ENCODE data around the gene PLEKHA4.
"Not testable (repeated sequence)": the region's sequence is repeated elsewhere in the genome, so short reads cannot be mapped to it uniquely, and the experiment has no call there.

PLEKHA4 gene, protein sequence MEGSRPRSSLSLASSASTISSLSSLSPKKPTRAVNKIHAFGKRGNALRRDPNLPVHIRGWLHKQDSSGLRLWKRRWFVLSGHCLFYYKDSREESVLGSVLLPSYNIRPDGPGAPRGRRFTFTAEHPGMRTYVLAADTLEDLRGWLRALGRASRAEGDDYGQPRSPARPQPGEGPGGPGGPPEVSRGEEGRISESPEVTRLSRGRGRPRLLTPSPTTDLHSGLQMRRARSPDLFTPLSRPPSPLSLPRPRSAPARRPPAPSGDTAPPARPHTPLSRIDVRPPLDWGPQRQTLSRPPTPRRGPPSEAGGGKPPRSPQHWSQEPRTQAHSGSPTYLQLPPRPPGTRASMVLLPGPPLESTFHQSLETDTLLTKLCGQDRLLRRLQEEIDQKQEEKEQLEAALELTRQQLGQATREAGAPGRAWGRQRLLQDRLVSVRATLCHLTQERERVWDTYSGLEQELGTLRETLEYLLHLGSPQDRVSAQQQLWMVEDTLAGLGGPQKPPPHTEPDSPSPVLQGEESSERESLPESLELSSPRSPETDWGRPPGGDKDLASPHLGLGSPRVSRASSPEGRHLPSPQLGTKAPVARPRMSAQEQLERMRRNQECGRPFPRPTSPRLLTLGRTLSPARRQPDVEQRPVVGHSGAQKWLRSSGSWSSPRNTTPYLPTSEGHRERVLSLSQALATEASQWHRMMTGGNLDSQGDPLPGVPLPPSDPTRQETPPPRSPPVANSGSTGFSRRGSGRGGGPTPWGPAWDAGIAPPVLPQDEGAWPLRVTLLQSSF

DNA sequence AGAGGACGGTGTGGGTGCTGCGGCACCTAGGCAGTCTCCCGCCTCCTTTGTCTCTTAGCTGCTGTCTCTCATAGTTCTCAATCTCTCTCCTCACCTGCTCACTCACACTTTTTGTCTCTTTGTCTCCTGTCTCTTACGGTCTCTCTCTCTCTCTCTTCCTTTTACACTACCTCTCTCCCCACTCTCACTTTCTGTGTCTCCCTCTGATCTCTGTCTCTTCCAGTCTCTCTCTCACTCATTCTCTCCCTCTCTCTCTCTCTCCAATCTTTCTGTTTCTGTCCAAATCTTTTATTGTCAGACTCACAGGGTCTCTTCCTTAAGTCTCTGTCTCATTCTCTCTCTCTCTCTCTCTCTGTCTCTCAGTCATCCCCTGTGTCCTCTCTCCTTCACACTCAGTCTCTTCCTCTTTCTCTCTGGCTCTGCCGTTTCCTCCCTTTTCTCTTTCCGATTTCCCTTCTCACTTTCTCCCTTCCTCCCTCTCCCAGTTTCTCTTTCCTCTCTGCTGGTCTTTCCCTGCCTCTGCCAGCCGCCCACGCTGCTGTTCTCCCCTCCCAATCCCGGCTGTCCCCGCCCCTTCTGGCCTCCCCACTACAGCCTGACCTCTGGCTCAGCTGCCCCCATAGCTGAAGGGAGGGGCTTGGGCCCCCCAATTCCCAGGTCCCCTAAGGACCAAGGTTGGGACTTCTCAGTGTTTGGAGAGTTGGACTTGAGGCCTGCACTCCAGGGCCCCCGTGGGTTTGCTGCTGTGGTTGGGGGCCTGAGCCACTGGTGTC, at the start of gene PLEKHA4:
Gene PLEKHA4, minus strand, starts transcription at position 504 of the 773 bp plus-strand sequence. CDS start 997 bp downstream, outside the sequence.
- no peak for DNase-seq (ENCODE audit: low spot score)

DNA sequence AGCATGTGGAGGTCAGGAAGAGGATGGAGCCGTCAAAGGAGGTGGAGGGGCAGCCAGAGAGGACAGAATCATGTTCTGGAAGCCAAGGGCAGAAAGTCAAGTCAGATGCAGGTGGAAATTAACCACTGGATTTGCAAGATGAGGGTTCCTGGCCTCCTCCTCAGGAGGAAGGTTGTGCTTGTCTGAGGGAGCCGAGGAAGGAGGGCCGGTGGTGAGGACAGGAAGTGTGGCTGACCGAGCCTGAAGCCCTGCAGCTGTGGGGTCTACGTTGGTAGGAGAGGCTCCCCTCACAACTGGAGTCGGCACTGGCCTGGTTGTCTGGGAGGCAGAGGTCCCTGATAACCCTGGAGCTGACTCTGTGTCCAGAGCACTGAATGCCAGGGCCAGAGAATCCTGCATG, 49.7 kb upstream of the PLEKHA4 start:
- no peak for DNase-seq (ENCODE audit: low spot score)

DNA sequence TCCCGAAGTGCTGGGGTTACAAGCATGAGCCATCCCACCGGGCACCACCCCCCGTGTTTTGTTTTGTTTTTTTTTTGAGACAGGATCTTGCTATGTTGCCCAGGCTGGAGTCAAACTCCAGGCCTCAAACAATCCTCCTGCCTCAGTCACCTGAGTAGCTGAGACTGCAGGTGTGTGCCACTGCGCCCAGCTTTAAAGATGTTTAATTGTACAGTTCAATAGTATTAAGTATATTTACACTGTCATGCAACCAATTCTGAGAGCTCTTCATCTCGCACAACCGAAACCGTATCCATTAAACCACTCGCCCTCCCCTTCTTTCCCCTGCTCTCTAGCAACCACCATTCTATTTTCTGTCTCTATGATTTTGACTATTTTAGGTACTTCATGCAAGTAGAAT, 47.3 kb upstream of the PLEKHA4 start:
- no peak for DNase-seq (ENCODE audit: low spot score)

DNA sequence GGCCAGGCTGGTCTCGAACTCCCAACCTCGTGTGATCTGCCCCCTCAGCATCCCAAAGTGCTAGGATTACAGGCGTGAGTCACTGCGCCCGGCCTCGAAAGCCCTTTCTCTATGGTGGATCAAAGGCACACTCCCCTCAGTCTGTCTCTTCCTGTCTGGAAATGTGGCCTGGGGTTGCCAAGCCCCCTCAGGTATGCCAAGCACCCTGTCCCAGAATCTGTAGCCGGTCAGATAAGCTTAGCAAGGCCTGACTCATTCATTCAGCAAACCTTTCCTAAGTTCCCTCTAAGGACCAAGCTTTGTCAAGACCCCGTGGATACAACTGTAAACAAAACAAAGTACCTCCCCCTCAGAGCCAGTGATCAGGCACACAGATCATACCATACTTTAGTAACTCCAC, 45.8 kb upstream of the PLEKHA4 start:
- DNase-seq (ENCODE audit: low spot score), result no peak

DNA sequence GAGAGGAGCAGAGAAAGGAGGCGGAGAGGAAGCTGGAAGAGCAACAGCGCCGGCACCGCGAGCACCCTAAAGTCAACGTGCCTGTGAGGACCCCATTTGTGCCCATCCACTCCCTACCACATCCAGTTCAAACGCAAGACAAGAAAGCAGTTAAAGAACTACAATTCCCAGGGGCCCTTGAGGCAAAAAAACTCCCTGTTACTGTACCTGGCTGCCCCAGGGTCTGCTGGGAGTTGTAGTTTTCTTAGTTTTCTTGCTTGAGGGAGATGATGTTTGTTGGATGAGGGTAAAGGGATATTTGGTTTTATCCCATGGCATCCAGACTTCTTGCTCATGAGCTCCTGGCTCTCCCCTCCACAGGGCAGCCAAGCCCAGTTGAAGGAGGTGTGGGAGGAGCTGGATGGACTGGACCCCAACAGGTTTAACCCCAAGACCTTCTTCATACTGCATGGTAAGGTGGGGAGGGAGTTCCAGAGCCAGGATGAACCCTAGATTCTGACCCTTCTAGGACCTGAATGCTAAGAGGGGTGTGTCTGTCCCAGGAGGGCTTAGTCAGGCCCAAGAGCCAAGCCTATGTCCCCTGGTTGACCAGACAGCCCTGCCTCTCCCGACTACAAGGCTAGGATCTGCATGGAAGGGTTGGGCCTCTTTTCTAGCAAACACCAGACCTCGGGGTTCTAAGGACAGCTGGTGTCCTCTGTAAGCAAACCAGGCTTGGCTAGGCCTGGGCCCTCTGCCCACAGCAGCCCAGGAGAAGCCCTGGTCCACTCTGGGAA, 44.9 kb upstream of the PLEKHA4 start:
- DNase-seq (ENCODE audit: low spot score), result no peak

DNA sequence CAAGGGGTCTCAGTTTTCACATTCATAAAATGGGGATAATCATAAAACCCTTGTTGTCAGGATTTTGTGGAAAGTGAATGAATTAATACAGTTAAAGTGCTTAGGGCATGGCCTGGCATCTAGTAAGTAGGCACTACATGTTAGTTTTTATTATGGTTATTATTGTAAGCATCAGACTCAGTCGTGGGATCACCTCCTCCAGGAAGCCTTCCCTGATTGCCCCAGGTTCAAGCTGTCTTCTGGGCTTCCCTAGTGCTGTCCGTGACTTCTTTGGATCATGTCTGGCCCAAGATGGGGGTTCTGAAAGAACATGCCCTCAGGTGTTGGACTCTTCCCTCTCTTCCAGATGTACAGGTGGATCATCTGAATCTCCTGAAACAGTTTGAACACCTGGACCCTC, 42.4 kb upstream of the PLEKHA4 start:
- no peak for DNase-seq (ENCODE audit: low spot score)

DNA sequence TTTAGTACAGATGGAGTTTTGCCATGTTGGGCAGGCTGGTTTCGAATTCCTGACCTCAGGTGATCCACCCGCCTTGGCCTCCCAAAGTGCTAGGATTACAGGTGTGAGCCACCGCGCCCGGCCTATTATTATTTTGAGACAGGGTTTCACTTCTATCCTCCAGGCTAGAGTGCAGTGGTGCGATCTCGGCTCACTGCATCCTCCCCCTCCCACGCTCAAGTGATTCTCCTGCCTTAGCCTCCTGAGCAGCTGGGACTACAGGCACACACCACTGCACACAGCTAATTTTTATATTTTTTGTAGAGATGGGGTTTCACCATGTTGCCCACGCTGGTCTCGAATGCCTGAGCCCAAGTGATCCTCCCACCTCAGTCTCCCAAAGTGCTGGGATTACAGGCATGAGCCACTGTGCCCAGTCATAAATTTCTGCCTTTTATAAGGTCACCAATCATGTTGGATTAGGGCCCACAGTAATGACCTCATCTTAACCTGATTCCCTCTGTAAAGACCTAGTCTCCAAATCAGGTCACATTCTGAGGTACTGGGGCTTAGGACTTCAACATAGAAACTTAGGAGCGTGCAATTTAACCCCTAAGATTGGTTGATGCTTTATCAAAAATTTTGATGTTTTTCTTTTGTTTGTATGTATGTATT, 41.1 kb upstream of the PLEKHA4 start:
- not testable (repeated sequence) for DNase-seq (ENCODE audit: low spot score)

DNA sequence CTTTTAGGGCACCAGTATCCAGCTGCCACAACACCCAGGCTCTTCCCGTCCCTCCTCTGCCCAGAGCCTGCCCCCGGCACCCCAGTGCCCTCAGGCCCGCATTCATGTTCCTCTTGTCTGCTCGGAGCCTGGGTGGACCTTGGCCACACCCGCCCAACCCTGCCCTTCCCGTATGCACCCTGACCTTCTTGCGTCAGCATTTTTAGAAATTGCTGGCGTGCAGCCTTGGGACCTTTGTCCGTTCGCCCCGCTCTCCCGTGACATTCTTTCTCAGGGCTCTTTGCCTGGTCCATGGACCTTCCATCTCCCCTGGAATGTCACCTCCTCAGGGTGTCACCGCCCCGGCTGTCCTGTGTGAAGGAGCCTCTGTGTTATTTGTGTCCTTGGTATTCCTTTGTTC, 39.3 kb upstream of the PLEKHA4 start:
- peak; percentile 57 for DNase-seq (ENCODE audit: low spot score)

DNA sequence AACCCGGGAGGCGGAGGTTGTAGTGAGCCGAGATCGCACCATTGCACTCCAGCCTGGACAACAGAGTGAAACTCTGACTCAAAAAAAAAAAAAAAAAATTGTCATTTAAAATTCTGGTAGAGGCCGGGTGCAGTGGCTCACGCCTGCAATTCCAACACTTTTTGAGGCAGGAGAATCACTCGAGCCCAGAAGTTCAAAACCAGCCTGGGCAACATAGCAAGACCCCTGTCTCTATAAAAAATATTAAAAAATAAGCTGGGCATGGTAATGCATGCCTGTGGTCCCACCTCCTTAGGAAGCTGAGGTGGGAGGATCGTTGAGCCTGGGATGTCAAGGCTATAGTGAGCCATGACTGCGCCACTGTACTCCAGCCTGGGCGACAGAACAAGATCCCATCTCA, 37.9 kb upstream of the PLEKHA4 start:
- DNase-seq (ENCODE audit: low spot score), result no peak

DNA sequence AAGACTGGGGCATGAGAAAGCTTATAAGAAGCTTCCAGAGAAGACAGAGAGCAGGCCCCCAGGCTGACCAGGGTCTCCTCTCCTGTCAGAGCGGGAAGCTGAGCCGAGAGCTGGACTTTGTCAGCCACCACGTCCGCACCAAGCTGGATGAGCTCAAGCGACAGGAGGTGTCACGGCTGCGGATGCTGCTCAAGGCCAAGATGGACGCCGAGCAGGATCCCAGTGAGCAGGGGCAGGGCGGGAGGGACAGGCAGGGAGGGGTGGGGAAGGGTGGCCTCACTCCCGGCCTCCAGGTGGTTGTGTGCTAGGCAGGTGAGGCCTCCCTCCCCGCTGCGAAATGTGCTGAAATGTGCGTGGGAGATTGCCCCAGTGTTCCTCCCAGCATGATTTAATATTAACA, 37.2 kb upstream of the PLEKHA4 start:
- no peak for DNase-seq (ENCODE audit: low spot score)

DNA sequence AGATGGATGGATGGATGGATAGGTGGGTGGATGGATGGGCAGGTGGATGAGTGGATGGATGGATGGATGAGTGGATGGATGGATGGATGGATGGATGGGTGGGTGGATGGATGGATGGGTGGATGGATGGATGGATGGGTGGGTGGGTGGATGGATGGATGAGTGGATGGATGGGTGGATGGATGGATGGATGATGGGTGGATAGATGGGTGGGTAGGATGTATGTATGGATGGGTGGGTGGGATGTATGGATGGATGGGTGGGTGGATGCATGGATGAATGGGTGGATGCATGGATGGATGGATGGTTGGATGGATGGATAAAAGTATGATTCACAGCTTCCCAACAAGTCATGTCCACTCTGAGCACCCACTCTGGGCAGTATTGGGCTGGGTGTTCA, 35.4 kb upstream of the PLEKHA4 start:
- DNase-seq (ENCODE audit: low spot score), result not testable (repeated sequence)

DNA sequence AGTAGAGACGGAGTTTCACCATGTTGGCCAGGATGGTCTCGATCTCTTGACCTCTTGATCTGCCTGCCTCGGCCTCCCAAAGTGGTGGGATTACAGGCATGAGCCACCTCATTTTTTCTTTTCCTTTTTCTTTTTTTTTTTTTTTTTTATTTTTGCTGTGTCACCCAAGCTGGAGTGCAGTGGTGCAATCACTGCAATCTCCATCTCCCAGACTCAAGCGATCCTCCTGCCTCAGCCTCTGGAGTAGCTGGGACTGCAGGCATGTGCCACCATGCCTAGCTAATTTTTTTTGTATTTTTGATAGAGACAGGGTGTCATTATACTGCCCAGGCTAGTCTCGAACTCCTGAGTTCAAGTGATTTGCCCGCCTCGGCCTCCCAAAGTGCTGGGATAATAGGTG, 33.9 kb upstream of the PLEKHA4 start:
- not testable (repeated sequence) for DNase-seq (ENCODE audit: low spot score)

DNA sequence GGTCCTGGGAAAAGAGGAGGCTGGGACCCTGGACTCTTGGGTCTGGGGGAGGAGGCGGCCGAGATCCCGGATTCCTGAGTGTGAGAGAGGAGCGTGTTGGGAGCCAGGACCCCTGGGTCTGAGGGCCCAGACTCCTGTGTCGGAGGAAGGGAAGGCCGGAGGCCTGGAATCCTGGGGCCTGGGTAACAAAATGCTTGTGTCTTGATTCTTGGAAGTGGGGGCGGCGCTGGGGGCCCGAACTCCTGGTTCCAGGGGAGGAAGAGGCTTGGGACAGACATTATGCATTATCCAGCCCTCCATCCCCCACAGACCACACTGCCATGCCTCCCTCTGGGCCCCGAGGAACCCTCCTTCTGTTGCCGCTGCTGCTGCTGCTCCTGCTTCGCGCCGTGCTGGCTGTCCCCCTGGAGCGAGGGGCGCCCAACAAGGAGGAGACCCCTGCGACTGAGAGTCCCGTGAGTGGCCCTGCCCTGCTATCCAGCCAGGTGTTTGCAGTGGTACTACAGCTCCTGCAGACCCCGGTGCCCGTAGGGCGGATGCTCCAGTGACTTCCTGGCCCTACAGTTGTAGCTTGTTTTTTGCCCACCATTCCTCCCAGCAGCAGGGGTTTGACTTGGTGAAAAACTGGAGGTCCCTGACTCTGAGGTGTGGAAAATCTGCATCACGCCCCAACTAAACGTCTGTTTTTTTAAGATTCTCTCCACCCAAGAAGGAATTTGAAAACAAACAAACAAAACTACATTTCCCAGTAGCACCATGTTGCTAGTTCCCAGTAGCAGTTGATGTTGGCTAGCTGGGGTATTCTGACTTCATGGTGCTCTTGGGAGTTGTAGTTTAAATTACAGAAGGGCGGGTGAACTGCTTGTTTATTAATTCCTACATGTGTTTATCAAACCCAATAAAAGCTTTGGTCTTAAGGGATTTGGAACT, 32.3 kb upstream of the PLEKHA4 start:
- peak; percentile 55 for DNase-seq (ENCODE audit: low spot score)

DNA sequence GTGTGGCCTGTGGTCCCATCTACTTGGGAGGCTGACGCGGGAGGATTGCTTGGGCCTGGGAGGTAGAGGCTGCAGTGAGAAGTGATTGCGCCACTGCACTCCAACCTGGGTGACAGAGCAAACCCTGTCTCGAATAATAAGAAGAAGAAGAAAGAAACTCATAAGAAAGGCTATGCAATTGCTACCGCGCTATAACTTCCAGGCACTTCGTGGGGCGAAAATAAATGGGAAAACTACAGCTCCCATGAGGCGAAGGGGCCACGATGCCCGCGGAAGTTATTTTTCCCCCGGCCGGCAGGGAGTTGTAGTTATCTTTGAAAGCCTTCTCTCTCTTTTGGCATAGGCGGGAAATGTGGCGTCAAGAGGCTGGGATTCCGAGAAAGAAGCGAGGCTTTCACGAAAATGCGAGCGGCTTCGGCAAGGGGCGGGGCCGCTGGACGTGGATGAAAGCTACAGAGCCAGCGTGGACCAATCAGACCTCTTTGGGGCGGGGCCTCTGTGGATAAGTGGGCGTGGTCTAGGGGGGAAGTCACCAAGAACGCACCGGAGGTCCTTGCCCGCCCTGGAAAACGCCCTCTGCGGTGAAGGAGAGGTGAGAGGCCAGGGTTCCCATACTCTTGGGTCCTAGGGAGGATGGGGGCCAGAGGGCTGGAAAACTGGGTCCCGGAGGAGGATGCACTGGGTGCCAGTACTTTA, 31.5 kb upstream of the PLEKHA4 start, which contains the start of gene NUCB1:
Gene NUCB1, plus strand, starts transcription at position 532 of the 696 bp plus-strand sequence. CDS start 485 bp downstream, outside the sequence.
- DNase-seq (ENCODE audit: low spot score), result peak; percentile 94

DNA sequence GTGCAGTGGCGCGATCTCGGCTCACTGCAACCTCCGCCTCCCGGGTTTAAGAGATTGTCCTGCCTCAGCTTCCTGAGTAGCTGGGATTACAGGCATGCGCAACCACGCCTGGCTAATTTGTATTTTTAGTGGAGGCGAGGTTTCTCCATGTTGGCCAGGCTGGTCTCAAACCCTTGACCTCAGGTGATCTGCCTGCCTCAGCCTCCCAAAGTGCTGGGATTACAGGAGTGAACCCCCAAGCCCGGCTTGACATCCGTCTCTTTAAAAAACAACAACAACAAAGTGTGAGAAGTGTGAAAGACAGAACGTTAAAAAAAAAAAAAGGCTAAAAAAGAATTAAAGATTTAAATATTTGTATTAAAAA, 31.0 kb upstream of the PLEKHA4 start:
- DNase-seq (ENCODE audit: low spot score), result not testable (repeated sequence)

DNA sequence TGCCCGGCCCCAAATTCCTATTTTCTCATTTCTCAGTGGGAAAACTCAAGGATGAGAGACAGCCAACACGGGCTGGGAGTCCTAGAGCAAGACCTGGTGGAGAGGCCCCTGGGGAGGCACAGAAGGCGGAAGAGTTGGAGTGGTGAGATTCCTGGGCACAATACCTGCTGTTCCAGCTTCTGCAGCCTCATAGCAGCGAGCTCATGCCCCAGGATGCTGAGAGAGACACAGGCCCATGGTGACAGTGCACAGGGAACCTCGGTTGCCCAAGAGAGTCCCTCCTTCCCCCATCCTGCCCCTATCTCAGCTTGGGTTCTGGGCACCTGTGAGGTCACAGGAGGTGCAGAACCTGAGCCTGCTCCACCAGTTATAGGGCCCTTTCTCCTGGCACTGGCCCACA, 28.8 kb upstream of the PLEKHA4 start:
- DNase-seq (ENCODE audit: low spot score), result no peak

DNA sequence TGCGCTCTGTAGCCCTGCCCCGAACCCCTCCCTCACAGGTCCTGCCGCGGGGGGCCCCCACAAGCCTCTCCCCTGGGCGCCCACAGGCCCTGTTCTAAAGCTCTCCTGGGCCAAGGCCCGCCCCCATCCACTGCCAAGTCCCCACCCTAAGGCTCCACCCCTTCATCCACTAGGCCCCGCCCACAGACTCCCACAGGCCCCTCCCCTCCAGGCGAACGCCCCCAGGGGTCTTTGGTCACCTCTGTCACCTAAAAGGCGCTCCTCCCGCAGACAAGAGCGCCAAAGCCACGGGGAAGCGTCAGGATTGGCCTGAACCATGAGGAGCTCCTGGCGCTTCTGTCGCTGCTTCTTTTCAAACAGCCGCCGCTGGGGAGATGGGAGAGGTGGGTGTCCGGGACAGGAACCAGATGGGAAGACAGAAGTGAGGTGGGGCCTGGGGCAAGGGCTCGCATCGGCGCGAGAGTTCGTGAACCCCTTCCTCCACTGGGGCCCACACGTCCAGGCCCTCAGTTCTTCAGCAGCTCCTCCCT, 27.8 kb upstream of the PLEKHA4 start:
- no peak for DNase-seq (ENCODE audit: low spot score)

DNA sequence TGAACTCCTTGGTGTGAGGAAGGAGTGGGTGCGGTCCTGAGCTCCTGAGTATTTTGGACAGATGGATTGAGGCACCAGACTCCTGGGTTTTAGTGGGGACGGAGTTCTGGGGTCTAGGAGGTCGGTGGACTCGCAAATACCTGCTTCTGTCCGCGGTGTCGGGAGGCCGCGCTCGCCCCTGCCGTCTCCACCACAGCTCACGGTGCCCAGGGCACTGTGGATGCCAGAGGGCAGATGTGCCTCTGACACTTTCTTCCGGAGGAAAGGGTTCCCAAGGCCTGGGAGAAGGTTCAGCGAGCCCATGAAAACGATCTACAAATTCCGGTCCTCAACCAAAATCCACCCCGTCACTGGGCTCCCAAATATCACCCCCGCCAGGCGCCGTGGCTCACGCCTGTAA, 26.8 kb upstream of the PLEKHA4 start:
- no peak for DNase-seq (ENCODE audit: low spot score)

DNA sequence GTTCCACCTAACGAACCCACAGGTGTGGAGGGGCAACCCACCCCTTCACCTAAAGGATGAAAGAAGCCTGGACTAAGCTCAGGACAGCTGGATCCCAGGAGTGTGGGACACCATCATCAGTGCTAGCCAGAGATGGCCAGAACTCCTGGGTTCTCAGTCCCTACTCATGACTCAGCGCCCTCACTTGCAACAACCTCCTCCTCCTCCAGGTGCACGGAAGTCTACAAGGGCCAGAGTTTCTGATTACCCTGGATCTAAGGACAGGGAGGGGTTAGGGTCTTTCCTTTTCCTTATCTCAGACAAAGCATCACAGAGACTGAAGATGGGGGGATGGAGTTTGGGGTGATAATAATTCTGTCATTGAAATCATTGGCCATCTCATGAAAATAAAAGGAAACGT, 22.1 kb upstream of the PLEKHA4 start:
- no peak for DNase-seq (ENCODE audit: low spot score)
